DMS114 treated with DMSO at 0.1 percent for 48 hours (cell line): ENCODE results near the gene ENOSF1.

ENCODE experiments used
- DNase-seq: peaks from one replicate; lab custom pipeline; 2025; ENCODE audit not compliant: unreplicated experiment; lab: John Stamatoyannopoulos, UW

ENOSF1 gene

DNA sequence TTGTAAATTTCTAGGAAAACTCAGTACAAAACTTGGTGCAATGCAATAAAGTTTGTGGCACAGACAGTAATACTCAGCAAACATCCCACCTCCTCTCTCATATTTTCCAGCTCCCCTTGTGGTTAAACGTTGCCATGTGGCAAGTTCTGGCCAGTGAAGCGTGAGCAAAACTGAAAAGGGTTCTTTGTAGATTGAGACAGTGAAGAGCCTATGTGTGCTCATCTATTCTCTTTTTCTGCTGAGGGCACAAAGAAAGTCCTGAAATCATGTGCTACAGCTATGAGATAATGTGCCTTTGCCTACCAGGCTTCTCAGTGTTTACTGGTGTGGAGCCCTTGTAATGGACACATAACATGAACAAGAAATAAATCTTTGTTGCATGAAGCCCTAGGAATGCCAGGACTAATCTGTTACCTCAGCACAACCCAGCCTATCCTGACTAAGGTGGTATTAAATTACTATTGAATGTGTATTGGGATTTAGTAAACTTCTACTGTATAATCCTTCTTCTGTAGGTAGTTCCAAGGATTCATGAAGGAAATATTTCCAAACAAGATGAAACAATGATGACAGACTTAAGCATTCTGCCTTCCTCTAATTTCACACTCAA lies 67.9 kb downstream of the ENOSF1 start:
- DNase-seq: no peak

DNA sequence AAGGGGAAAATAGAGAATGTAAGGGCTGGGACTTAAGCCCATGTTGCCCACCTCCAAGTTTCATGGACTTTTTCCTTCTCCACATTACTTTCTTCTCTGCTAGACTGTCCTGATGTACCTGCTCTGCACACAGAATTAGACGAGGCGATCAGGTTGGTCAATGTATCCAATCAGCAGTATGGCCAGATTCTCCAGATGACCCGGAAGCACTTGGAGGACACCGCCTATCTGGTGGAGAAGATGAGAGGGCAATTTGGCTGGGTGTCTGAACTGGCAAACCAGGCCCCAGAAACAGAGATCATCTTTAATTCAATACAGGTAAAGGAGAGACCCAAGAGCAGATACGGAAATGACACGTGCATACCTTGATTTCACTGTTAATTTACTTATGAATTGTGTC lies 71.2 kb downstream of the ENOSF1 start:
- no peak for DNase-seq

- DNase-seq: no peak
Observed at GRCh38 chr18:635171-635570, 77.3 kb downstream of the ENOSF1 start.

DNA sequence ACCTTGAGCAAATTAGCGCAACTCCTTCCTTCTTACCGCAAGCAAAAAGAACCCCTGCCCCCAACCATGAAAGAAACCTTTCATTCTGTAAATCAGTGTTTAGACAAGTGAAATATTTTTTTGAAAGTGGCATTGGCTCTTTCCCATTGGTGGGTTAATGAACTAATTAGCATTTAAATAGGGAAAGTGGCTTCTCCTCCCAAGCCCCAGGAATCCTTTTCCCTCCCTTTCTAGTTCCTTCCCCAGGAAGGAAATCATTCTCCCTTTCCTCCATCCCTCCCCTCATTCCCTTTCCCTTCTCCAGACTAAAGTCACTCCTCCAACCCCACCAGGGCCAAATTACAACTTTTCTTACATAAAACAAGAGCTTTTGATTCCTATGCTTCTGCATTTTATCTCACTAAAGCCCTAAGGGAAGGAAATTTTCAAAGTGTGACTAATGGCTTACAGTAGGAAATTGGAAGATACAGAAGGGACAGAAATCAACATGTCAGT lies 77.8 kb downstream of the ENOSF1 start:
- no peak for DNase-seq

DNA sequence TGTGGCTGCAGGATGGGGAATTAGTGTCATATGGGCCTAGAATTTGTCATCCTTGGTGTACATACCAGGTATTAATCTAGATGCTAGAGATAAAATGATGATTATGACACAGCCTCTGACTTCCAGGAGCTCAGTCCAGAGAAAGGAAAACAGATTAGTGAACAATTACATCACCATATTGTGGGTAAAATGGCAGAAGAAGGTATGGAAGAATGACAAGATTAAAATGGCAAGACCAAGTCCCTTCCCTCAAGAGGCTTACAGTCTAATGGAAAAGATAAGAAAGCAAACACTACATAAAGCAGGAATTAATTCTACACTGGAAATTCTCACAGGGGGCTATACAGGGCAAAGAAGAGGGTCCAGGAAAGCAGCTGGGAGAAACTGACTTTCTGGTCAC lies 80.9 kb downstream of the ENOSF1 start:
- DNase-seq: no peak

DNA sequence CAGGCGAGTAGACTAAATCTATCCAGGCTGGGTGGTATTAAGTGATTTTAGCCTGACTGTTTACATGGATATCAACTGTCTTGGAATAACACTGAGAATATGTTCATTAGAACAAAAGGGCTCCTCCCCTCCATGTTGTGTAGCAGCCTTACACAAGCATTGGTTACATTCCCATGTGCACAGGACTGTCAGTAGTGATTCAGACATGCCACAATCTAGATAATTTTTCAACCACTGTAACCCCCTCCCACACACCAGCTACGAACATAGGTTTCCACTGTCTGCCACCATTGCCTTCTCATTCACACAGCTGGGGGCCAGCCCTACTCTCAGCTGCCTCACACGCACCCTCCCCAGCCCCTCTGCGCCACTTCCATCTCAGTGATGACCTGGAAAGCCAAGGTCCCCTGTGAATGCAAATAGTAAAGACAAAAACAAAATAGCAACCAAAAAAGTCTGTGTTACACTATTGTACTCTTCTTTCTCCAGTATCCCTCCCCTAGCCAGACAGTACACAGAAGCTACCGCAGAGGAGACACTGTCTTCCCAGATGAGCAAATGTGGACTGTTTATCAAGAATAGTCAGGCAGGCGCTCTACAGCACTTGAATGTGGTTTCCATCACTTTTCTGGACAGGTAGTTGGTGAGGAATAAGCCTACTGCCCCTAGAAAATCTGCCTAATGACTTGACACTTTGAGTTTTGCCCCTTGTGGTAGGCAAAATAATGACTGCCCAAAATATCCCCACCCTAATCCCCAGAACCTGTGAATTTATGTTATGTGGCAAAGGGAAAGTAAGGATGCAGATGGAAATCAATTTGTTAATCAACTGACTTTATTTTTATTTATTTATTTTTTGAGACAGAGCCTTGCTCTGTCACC lies 82.9 kb downstream of the ENOSF1 start:
- DNase-seq: no peak

DNA sequence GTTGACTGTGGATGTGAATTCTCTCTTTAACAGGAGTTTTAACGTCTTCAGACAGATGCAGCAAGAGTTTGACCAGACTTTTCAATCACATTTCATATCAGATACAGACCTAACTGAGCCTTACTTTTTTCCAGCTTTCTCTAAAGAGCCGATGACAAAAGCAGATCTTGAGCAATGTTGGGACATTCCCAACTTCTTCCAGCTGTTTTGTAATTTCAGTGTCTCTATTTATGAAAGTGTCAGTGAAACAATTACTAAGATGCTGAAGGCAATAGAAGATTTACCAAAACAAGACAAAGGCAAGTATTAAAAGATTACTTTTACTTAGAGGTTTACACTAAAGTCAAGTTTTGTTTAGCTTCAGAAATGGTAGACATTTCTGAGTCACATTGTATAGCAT lies 85.2 kb downstream of the ENOSF1 start:
- DNase-seq: no peak

DNA sequence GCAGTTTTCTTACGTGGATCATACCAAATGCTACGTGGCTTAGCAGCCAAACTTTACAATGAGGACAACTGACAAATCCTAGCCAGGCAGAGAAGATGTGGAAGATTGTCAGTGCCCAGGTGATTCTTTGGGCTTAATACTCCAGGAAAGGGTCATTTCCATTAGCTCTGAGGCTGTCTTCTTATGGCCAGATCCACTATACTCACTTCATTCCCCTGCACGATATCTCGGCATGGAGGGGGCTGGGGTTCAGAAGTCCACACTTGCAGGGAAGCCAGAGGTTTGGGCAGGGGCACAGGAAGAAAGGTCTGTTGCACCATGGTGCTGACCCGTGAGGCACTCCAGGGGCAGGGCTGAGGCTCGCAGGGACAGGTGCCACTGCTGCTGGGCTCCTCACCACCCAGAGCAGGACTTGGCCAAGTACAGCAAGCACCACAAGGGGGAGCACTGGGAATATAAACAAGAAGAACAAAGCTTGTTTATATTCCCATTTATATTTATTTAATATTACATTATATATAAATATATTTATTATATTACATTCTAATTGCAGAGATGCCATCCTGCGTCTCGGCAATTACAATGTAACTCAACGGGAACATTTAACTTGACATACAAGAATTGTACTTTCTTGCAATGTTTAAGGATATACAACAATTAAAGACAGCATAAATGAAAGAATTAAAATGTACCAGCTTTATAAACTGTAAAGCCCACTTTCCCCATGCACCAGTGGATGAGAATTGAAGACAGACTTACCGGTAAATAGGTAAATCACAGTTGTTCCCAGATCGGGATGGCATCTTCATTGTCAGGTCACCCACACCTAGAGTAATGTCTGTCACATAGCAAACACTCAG lies 88.4 kb downstream of the ENOSF1 start:
- DNase-seq: peak; percentile 34

DNA sequence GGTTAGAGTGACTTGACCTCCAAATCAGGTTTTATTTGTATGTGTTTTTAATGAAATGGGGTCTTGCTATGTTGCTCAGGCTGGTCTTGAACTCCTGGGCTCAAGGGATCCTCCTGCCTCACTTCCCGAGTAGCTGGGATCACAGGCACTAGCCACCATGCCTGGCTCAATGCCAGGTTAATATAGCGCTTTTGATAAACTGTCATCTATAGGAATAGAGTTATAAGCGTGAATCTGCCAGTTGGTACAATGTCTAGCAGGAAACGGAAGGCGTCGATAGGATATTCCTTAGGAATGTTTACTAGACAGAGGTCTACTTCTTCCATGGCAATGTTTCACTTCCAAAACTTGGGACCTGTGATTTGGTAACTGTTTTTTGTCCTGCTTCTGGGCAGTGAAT lies 90.1 kb downstream of the ENOSF1 start:
- DNase-seq: no peak

DNA sequence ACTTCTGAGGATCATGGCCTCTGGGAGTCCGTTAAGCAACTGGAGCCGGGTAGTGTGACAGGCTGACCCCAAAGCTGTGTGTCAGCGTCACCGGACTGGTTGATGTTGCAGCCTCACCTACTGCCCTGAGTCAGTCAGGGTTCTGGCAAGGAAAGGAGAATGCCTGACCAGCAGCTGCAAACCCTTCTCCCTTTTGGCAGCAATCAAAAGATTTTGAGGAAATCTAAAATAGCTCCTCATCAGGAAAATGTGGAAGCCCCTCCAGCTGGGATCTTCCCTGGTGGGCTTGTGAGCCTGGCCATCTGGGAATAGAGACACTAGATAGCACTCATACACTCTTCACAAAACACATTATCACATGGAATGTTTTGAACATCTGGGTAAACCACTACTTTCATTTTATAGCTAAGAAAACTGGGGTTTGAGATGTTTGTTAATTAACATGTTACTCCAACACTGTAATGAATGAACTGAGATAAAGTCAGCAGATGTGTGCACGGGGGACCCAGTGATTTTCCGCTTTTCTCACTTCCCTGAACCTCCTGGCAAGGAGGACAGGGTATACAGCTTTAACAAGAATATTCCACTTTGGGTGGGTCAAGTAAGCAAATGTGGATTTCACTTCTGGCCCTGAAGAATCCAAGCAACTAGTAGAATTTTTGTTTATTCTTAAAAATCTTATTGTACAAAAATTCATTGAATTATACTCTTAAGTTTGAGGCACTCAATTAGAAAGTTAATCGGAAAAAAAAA lies 91.0 kb downstream of the ENOSF1 start:
- no peak for DNase-seq
